Measurements from ENCODE around the gene BEX2.

DNA sequence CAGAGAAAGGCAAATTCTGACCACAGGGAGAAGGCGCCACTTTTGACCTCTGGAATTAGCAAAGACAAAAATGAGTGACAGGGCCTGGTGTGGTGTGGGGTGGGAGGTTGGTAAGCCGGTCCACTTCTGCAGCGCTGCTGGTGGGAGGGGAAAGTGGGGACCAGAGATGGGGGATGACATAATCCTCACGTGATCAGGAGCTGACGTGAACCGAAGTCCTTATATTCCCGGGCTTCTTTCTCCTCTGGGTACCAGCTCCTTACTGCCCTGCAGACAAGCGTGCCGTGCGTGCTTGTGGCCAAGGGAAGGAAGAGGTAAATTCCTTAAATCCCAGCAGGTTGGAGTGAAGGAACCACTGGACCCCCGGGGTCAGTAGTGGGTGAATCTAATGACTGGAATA lies 19.2 kb upstream of the BEX2 start, which contains the start of gene TCEAL7:
- TF ChIP-seq, protein P1, sequence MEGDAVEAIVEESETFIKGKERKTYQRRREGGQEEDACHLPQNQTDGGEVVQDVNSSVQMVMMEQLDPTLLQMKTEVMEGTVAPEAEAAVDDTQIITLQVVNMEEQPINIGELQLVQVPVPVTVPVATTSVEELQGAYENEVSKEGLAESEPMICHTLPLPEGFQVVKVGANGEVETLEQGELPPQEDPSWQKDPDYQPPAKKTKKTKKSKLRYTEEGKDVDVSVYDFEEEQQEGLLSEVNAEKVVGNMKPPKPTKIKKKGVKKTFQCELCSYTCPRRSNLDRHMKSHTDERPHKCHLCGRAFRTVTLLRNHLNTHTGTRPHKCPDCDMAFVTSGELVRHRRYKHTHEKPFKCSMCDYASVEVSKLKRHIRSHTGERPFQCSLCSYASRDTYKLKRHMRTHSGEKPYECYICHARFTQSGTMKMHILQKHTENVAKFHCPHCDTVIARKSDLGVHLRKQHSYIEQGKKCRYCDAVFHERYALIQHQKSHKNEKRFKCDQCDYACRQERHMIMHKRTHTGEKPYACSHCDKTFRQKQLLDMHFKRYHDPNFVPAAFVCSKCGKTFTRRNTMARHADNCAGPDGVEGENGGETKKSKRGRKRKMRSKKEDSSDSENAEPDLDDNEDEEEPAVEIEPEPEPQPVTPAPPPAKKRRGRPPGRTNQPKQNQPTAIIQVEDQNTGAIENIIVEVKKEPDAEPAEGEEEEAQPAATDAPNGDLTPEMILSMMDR (IDR thresholded peaks at IDR 0.05; ENCODE audit: insufficient read depth, low read depth, low read length) = no peak
- no peak for TF ChIP-seq EZH2 (IDR thresholded peaks at IDR 0.05; ENCODE audit: insufficient read depth, low read length)
